Stimulated activated CD8-positive, alpha-beta memory T cell treated with anti-CD3 and anti-CD28 coated beads, Interleukin-4, amount 100 ng/mL, for 4 hours (primary cell): Measurements from ENCODE around the gene FBXO39.
"Not testable (repeated sequence)": the region's sequence is repeated elsewhere in the genome, so short reads cannot be mapped to it uniquely, and the experiment has no call there.

Source experiments
- DNase-seq, 2 donors: peaks; one replicate each; pipeline ENCODE4 v3.0.0-alpha.2; 2020; ENCODE audit warnings: low read depth in 2 of 2, low spot score in 1 of 2

FBXO39 gene

DNA sequence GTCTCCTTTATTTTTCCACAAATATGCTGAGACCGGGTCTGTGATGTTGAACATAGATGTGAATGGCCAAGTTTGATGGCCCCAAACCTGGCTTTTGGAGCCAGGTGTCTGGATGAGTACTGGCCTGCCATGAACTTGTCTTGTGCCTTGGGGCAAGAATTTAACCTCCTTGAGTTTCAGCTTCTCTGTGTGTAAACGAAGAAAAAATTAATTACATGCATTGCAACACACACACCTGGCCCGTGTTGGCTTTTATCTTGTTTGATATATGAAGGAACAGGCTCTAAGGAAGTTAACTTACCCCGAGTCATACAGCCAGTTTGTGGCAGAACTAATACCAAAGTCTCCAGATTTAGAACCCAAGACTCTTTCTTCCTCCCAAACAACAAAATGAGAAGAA lies 13.1 kb downstream of the FBXO39 start:
- DNase-seq: no peak

DNA sequence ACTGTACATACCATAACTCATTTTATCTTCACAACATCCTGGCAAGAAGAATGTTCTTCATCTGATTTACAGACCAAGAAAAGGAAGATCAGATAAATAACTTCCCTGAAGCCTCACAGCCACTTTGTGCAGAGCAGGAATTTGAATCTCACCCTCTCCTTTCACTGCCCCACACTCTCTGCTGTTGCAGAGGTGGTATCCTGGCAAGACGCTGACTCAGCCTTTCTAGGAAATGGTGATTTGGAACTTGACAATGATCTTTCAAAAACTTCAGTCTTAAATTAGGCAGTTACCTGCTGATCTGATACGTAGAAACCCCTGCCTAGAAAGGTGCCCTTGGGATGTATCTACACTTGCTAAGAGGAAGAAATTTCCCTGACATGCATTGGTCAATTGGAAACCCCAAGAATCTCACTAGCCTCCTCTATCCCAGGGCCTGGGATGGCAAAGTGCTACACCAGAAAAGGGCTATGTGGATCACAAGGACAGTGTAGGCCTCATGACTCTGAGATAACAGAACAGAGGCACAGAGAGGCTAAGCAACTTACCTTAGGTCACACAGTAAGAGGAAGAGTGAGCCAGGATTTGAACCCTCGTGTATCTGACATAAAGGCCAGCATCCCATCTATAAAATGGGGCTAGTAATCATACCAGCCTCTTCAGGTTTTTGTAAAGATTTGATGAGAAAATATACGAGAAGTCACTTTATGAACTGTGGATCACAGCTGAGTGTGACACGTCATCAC lies 17.9 kb downstream of the FBXO39 start:
- DNase-seq: no peak

DNA sequence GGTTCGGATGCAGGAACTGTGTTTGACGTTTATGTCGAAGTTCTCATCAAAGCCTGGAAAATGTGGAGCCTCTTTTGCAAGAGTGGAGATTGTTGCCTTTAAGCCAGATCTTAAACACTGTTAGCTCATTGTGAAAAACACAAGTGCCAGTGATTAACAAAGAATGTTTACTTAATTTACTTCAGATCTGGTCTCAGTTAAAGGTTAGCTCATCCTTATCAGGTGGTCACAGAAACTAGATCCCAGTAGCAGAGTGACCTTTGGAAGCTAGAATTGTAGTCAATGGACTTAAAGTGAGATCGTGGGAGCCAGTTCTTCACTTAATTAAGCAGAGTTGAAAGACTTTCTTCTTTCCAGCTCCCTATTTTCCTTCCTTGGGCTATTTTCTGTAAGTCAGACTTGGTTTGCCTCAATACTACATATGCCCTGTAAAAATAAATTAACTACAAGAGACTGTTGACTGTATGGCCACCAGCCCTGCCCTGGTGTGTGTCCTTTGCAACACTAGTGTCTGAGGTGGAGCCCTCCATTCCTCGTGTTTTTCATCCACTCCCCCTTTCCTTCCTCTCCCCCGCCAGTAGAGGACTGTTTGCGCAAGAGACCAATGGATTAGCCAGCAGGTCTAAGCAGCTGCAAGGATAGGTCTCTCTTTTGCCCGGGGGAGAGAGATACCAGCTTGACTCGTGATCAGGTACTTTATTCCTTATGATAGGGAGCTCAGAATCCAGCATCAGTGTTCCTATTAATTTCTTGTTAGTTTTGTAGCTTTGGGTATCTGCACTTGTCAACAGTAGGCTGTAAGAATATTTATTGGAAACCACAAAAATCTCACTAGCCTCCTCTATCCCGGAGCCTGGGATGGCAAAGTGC lies 20.2 kb downstream of the FBXO39 start:
- no peak for DNase-seq

DNA sequence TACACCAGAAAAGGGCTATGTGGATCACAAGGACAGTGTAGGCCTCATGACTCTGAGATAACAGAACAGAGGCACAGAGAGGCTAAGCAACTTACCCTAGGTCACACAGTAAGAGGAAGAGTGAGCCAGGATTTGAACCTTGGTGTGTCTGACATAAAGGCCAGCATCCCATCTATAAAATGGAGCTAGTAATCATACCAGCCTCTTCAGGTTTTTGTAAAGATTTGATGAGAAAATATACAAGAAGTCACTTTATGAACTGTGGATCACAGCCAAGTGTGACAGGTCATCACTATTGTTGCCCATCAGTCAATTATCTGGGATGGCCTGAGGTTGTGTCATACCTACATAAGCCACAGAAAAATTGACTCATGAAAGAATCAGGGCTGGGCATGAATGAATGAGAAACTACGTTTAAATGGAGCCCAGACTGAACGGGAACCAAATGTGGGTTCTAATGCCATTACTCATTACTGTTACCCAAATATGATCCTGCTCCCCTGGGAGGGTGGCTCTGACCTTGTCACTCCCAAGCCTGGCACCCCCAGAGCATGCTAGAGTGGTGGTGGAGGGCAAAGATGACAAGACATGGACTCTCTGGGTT lies 21.0 kb downstream of the FBXO39 start:
- DNase-seq: no peak

DNA sequence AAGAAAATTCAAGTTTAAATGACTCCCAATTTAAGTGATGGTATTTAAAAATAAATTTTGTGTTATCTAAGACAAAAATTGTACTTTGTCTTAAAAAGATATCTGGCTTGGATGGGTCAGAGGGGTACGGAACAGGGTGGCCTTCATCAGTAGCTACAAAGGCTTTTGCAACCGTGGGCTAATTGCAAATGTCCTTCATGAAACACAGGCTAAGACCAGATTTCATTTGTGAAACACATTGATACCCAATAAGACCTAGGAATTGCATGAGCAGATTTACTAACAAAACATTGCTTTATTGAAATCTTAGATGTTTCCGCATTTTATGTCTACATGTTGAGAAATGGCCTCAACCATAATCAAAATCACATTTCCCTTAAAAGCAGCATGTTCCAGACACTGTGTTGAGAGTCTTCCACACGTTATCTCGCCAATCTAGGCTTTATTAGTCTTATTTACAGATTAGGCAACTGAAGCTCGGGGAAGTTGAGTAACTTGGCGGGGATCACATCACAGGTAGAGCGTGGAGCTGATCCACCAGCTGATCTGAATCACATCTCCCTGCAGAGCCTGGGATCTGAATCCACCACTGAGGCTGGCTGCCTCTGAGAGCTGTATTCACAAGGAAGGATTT lies 21.8 kb downstream of the FBXO39 start:
- DNase-seq: no peak

DNA sequence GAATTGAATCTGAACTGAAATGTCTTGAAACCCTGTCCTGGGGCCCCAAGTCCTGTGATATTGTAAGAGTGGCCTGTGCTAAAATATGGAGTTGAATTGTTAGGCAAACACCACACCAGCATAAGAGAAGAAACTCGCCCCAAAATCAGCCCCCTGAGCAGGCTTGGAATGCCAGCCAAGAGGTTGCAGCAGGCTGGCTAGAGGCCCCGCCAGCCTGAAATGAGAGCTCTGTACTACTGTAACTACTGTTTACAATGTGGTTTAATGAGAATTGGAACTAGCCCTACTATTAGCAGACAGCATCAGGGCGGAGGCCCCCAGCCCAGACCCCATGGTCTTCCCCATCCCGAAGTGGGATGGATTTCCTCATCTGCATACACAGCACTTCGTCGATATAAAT lies 23.7 kb downstream of the FBXO39 start:
- DNase-seq: no peak

DNA sequence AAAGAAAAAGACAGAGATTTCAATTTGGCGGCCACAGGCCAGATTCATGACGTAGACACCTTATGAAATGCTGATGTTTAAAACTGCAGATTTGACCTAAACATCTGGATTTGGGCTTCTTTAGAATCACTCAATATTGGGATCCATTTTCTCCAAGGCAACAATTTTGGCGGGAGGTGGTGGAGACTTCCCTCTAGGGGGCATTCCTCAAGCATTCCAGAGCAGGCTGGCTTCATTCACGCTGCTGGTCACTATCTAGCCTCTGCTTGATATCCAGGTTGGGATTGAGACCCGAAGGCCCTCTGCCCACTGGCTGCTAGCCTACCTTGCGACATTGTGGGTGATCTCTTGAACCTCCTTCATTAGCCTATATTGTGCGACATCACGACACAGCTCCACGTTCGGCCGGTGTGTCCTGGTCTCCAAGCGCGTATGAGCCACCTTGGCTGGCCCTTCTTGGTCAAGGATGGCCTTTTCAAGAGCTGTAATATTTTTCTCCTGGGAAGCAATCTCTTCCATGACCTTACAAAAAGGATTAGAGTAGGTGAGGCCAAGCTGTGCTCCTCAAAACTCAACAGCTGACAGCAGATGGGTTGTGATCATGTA lies 24.5 kb downstream of the FBXO39 start:
- no peak for DNase-seq

DNA sequence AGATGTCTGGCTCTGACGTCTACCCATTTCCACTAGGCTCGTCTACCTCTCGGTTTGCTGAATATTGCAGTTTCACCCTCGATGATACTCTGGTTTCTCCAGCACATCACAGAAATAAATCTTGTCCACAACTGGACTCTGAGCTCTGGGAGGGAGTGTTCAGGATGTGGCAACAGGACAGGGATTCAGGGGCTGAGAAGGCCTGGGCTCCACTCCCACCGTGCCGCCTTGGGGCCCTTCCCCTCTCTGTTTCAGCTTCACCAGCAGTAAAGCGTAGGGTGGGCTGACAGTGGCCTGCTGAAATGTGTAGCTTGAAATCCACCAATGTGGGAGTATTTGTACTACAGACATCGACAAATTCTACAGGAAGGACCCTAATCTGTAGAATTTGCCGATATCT lies 35.5 kb downstream of the FBXO39 start:
- no peak for DNase-seq

DNA sequence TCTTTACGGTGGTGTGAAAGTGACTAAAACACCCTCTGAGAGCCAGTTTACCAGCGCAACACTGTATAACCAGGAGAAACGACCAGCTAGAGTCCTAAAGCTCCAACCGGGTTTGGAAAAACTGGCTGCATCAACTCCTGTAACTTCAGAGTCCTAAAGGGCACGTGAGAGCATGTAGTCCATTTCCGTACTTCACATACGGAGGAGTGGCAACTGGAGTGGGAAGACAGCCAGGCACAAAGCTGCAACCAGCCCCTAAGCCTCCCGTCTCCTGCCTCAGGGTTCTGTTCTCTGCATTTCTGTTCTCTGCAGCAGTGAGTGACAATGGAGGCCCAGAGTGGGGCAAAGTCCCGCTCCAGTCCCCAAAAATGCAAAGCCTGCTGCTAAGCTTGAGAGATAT lies 36.3 kb downstream of the FBXO39 start:
- DNase-seq: no peak

DNA sequence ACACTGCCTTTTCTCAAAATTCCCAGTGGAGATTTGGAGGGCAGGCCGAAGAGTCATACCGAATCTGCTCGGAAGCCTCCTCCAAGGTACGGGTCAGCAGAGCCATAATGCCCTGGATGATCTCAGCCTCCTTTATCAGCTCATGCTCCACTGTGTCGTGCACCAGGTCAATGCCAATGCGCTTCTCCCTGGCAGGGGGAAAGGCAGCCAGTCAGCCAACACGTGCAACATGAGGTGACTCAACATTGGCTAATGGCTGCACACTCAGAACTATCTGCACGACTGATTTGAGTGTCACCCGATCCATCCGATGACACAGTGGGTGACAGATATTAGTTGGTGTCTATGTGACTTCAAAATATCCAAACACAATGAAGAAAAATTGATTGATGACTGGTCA lies 39.8 kb downstream of the FBXO39 start:
- DNase-seq: no peak

DNA sequence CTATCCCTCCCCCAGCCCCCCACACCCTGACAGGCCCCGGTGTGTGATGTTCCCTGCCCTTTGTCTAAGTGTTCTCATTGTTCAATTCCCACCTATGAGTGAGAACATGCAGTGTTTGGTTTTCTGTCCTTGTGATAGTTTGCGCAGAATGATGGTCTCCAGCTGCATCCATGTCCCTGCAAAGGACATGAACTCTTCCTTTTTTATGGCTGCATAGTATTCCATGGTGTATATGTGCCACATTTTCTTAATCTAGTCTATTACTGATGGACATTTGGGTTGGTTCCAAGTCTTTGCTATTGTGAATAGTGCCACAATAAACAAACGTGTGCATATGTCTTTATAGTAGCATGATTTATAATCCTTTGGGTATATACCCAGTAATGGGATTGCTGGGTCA lies 40.4 kb downstream of the FBXO39 start:
- DNase-seq: not testable (repeated sequence)

DNA sequence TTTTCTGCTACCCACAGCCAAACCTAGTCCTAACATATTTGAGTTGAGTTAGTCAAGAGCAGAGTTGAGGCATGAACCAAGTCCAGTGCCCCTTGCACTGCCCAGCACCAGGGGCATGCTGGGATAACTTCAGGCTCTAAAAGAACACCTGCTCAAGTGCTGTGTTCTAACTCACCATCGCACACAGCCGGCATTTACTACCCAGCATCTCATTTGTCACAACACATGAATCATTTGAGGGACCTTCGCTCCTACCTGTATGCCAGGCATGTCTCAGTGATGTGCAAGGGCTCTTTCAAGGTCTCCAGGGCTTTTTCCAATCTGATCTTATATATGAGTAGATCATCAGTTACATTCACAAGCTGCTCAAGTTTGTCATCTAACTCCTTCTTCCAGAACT lies 42.9 kb downstream of the FBXO39 start:
- no peak for DNase-seq

DNA sequence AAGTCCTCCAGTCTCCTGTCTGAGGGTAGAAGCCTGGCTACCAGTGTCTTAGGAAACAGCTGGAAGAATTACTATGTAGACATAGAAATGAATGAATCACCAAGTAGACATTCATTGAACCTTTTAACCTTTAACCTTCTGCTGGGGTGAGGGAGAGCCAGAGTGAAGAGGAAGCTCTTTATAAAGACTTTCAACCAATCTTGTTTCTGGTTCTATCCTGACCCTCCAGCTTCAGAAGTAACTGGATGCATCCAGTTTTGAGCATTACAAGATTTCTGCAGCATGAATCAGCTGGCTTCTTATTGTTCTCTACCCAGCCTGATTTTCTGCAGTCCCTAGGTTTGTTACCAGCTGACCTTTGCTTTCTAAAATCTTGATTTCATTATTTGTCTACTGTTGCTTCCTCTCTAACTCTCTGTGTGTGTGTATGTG lies 47.0 kb downstream of the FBXO39 start:
- no peak for DNase-seq

DNA sequence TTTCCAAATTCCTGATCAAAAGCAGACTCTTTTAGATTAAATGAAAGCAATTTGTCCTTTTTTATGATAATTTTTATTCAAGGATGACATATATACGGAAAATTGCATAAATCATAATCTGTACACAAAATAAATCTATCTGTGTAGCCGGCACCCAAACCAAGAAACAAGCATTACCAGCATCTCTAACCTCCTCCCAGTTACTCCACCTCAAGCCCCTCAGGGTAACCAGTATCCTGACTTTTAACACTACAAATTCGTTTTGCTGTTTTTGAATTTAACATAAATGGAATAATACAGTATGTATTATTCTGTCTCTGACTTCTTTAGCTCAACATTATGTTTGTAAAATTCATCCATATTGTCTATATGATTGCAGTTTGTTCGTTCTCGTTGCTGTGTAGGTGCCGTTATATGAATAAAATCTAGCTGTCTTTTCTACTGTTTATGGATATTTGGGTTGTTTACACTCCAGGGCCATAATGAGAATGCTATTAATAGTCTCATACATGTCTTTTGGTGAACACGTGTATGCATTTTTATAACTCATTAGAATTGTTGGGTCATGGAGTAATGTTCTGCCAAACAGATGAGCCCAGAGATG lies 54.5 kb downstream of the FBXO39 start:
- no peak for DNase-seq

DNA sequence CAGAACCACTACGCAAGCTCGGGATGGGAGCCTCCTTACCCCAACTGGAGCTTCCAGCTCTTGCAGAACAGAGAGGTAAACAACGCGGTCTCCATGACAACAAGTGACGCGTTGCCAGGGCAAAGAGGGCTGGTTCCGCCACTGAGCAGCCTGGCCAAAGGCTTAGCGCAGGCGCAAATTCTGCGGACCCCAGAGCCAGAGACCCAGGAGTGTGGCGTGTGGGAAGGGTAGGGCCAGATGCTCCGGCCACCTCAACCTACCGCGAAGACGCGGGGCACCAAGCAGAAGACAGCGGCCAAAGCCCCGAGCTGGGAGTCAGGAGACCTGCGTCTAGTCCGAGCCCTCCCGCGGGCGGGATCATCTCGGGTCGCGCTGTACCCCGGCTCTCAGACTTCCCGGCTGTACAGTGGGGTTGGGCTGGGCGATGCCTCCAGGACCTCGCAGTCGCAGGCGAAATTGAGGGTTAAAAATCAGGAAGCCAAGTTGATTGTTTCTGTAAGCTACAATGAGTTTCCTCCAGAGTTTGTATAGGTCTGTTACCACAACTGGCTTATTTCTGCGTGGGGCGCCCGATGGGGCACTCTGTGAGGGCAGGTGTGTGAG lies 55.7 kb downstream of the FBXO39 start, which contains the start of gene TEKT1:
TSS of gene TEKT1 (minus strand) at position 69 of the 603 bp plus-strand sequence. CDS start 1,353 bp downstream, outside the sequence.
- DNase-seq: peak; percentile 27 to 35
